Gastrocnemius medialis (tissue), 4 donors: ENCODE measurements around the gene RALBP1.

Experiments
- CTCF ChIP-seq, 5 experiments: fragments of 450-650 bp in 3 of 5; fragments of 200-600 bp in 2 of 5; sonication (generic) in 2 of 5; IDR thresholded peaks in 4 of 5; conservative IDR thresholded peaks in 1 of 5; 1 replicate in 4 of 5; 2 replicates in 1 of 5; pipeline ENCODE4 v1.5.1; 2016 to 2019; ENCODE audit warnings: antibody characterized with exemption in 5 of 5, mild to moderate bottlenecking in 3 of 5, moderate library complexity in 3 of 5
- POLR2A ChIP-seq, 2 donors: fragments of 450-650 bp; IDR thresholded peaks; one replicate each; pipeline ENCODE4 v1.6.1; 2017; ENCODE audit warnings: antibody characterized with exemption in 2 of 2, mild to moderate bottlenecking in 2 of 2, moderate library complexity in 2 of 2

DNA sequence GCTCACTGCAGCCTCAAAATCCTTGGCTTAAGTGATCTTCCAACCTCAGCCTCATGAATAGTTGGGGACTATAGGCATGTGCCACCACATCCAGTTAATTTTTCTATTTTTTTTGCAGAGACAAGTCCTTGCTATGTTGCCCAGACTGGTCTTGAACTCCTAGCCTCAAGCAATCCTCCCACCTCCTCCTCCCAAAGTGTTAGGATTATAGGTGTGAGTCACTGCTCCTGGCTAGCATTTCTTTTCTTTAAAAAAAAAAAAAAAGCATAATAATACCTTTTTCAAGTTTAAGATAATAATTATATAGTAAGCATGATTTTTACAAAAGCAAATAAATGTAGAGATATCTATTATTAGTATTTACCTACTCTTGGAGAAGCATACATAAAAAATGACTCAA is 103.0 kb downstream of the RALBP1 start:
- no peak for TF ChIP-seq CTCF (IDR thresholded peaks at IDR 0.05 in 4 of 5, conservative IDR thresholded peaks at IDR 0.05 in 1 of 5)
- TF ChIP-seq POLR2A (IDR thresholded peaks at IDR 0.05) = no peak
